Activated CD4-positive, alpha-beta memory T cell treated with anti-CD3 and anti-CD28 coated beads, Interleukin-2, amount 10 ng/mL, durations not matched to agents 7 days and 5 days (primary cell): ENCODE data around the gene OSGEPL1. TPM values are rescaled to one million over a fixed set of nuclear protein-coding genes. Genes with fewer than 3 reads are reported as not detected.

Source experiments
- CTCF ChIA-PET: fragments of 350-600 bp; sonication (Branson Sonifier 250); formaldehyde crosslinking; loops from one replicate; lab custom pipeline; 2021; ENCODE audit warnings: antibody characterized with exemption, inconsistent platforms; lab: Charles Lee
- POLR2A ChIA-PET: fragments of 350-600 bp; sonication (Branson Sonifier 250); formaldehyde crosslinking; loops from one replicate; lab custom pipeline; 2021; ENCODE audit warnings: antibody characterized with exemption; lab: Charles Lee
- DNase-seq: peaks from one replicate; pipeline ENCODE4 v3.0.0-alpha.2; 2020
- H3K27ac Mint-ChIP-seq: one replicate; pipeline ENCODE4 v1.8.0; 2021; ENCODE audit warnings: mild to moderate bottlenecking, mixed read lengths
- H3K27me3 Mint-ChIP-seq: one replicate; pipeline ENCODE4 v1.8.0; 2021; ENCODE audit warnings: mixed read lengths
- H3K36me3 Mint-ChIP-seq: one replicate; pipeline ENCODE4 v1.8.0; 2021; ENCODE audit warnings: low read depth, mixed read lengths
- H3K4me1 Mint-ChIP-seq: one replicate; pipeline ENCODE4 v1.8.0; 2021; ENCODE audit warnings: mixed read lengths
- H3K4me3 Mint-ChIP-seq: one replicate; pipeline ENCODE4 v1.8.0; 2021; ENCODE audit warnings: mild to moderate bottlenecking, mixed read lengths
- H3K9me3 Mint-ChIP-seq: one replicate; pipeline ENCODE4 v1.8.0; 2021; ENCODE audit warnings: mixed read lengths
- total RNA-seq, 2 experiments: library from RNA; stranded (reverse); gene quantifications; one replicate each; pipeline ENCODE4 v1.2.3, GENCODE V29; 2021

Gene OSGEPL1
- total RNA-seq = 1 to 10 TPM; 8.0 TPM

- no peaks in the 10 kb centered on the region for H3K9me3 Mint-ChIP-seq
- peaks cover 17% of the 10 kb centered on the region for H3K4me1 Mint-ChIP-seq
- peak within 1 kb of the TSS; percentile 97 for H3K27ac Mint-ChIP-seq
- H3K4me3 Mint-ChIP-seq = peak within 1 kb of the TSS; percentile 90
- H3K36me3 Mint-ChIP-seq = peaks cover 13% of the 10 kb centered on the region
- ChIA-PET CTCF (interaction anchor here (0.7 to 4.6 kb wide), 31 partner anchors 9 to 913 kb away, joined by 3 to 45 read pairs (median 4); partner anchors contain the start of genes ANKAR, ASNSD1, ORMDL1 and PMS1), POLR2A (interaction anchor here (0.7 to 4.9 kb wide), 19 partner anchors 9 to 1119 kb away, joined by 3 to 104 read pairs (median 5); partner anchors contain the start of genes ANKAR, ASNSD1, INPP1 and NEMP2)
- peak; percentile 93 for DNase-seq
- no peaks in the 10 kb centered on the region for H3K27me3 Mint-ChIP-seq
Measured at GRCh38 chr2:189762551-189763298, at the start of gene OSGEPL1. OSGEPL1 (minus strand) TSS chr2:189762792; CDS start chr2:189761640, 1,152 bp downstream.

- no peak overlapping the region for H3K27ac Mint-ChIP-seq
- no peaks in the 10 kb centered on the region for H3K9me3 Mint-ChIP-seq
- no peak overlapping the region for H3K4me3 Mint-ChIP-seq
- peaks cover 21% of the 10 kb centered on the region for H3K36me3 Mint-ChIP-seq
- peaks cover 5% of the 10 kb centered on the region for H3K4me1 Mint-ChIP-seq
- no peak for DNase-seq
- POLR2A ChIA-PET = interaction anchor here (1.3 kb wide), 1 partner anchor 20 kb away, joined by 3 read pairs; the partner anchor contains the start of genes ORMDL1 and PMS1
- H3K27me3 Mint-ChIP-seq = no peaks in the 10 kb centered on the region
- CTCF ChIA-PET = no interaction called here
Measured at GRCh38 chr2:189803431-189803830, 40.8 kb upstream of the OSGEPL1 start.

- Mint-ChIP-seq H3K27ac (no peak overlapping the region), H3K4me3 (no peak overlapping the region), H3K9me3 (no peaks in the 10 kb centered on the region), H3K36me3 (peaks cover 21% of the 10 kb centered on the region), H3K4me1 (peaks cover 5% of the 10 kb centered on the region), H3K27me3 (no peaks in the 10 kb centered on the region)
- POLR2A ChIA-PET = interaction anchor here (1.3 kb wide), 1 partner anchor 19 kb away, joined by 3 read pairs; the partner anchor contains the start of genes ORMDL1 and PMS1
- CTCF ChIA-PET = no interaction called here
- DNase-seq = no peak
Measured at GRCh38 chr2:189802396-189802912, 39.9 kb upstream of the OSGEPL1 start.

GRCh38 chr2:189799531-189799930 is 36.9 kb upstream of the OSGEPL1 start:
- H3K27ac Mint-ChIP-seq = no peak overlapping the region

GRCh38 chr2:189799030-189799331 is 36.4 kb upstream of the OSGEPL1 start:
- peaks cover 24% of the 10 kb centered on the region for H3K36me3 Mint-ChIP-seq
- peaks cover 5% of the 10 kb centered on the region for H3K4me1 Mint-ChIP-seq
- H3K27me3 Mint-ChIP-seq = no peaks in the 10 kb centered on the region
- ChIA-PET POLR2A (interaction anchor here (0.6 to 1.4 kb wide), 3 partner anchors 10 to 36 kb away, joined by 3 to 4 read pairs (median 4); partner anchors contain the start of gene OSGEPL1), CTCF (interaction anchor here (0.7 to 3.0 kb wide), 15 partner anchors 9 to 474 kb away, joined by 3 to 18 read pairs (median 4); partner anchors contain the start of gene OSGEPL1)
- DNase-seq = no peak
- no peak overlapping the region for H3K4me3 Mint-ChIP-seq
- no peak overlapping the region for H3K27ac Mint-ChIP-seq
- no peaks in the 10 kb centered on the region for H3K9me3 Mint-ChIP-seq

More at GRCh38 chr2:189799531-189799930, 36.9 kb upstream of the OSGEPL1 start:
- Mint-ChIP-seq H3K4me1 (peaks cover 5% of the 10 kb centered on the region), H3K36me3 (peaks cover 24% of the 10 kb centered on the region), H3K4me3 (no peak overlapping the region), H3K9me3 (no peaks in the 10 kb centered on the region), H3K27me3 (no peaks in the 10 kb centered on the region)
- DNase-seq = no peak
- ChIA-PET POLR2A (no interaction called here), CTCF (interaction anchor here (3.0 kb wide), 1 partner anchor 36 kb away, joined by 18 read pairs; the partner anchor contains the start of gene OSGEPL1)

GRCh38 chr2:189798312-189799029 is 35.9 kb upstream of the OSGEPL1 start:
- Mint-ChIP-seq H3K27me3 (no peaks in the 10 kb centered on the region), H3K9me3 (no peaks in the 10 kb centered on the region), H3K27ac (no peak overlapping the region), H3K4me3 (no peak overlapping the region), H3K4me1 (peaks cover 5% of the 10 kb centered on the region), H3K36me3 (peaks cover 27% of the 10 kb centered on the region)
- DNase-seq = no peak
- POLR2A ChIA-PET = interaction anchor here (0.6 to 1.4 kb wide), 4 partner anchors 9 to 36 kb away, joined by 3 to 4 read pairs (median 4); partner anchors contain the start of genes ORMDL1, OSGEPL1 and PMS1
- CTCF ChIA-PET = interaction anchor here (0.7 to 3.0 kb wide), 15 partner anchors 8 to 474 kb away, joined by 3 to 18 read pairs (median 4); partner anchors contain the start of gene OSGEPL1

GRCh38 chr2:189797902-189798301 is 35.3 kb upstream of the OSGEPL1 start:
- ChIA-PET POLR2A (interaction anchor here (1.0 to 1.4 kb wide), 3 partner anchors 9 to 35 kb away, joined by 3 to 4 read pairs (median 4); partner anchors contain the start of genes ORMDL1, OSGEPL1 and PMS1), CTCF (interaction anchor here (1.0 to 3.0 kb wide), 3 partner anchors 23 to 39 kb away, joined by 4 to 18 read pairs (median 8); partner anchors contain the start of gene OSGEPL1)
- DNase-seq = no peak
- Mint-ChIP-seq H3K27ac (no peak overlapping the region), H3K9me3 (no peaks in the 10 kb centered on the region), H3K36me3 (peaks cover 31% of the 10 kb centered on the region), H3K4me1 (peaks cover 7% of the 10 kb centered on the region), H3K4me3 (no peak overlapping the region), H3K27me3 (no peaks in the 10 kb centered on the region)

DNA sequence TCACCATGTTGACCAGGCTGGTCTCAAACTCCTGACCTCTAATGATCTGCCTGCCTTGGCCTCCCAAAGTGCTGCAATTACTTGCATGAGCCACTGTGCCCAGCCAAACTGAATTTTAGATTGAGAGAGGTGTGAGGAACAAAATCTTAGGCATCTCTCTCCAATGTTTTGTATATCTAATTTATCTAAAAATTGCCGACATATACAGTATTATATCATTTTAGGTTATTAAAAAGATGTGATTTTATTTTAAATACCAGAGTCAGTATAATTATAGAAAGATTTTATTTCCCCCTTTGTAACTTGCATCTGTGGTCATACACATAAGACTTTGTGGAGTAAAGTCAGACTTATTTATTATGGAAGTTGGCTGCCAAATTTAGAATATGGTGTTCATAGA is 31.7 kb upstream of the OSGEPL1 start:
- POLR2A ChIA-PET = no interaction called here
- CTCF ChIA-PET = interaction anchor here (1.1 to 1.4 kb wide), 2 partner anchors 10 to 32 kb away, joined by 3 to 4 read pairs; partner anchors contain the start of genes ORMDL1, OSGEPL1 and PMS1
- Mint-ChIP-seq H3K36me3 (peaks cover 25% of the 10 kb centered on the region), H3K27me3 (no peaks in the 10 kb centered on the region), H3K4me1 (peaks cover 21% of the 10 kb centered on the region), H3K27ac (no peak overlapping the region), H3K4me3 (no peak overlapping the region), H3K9me3 (no peaks in the 10 kb centered on the region)
- no peak for DNase-seq

GRCh38 chr2:189791338-189792042 is 28.9 kb upstream of the OSGEPL1 start:
- CTCF ChIA-PET = interaction anchor here (0.7 to 3.6 kb wide), 4 partner anchors 7 to 150 kb away, joined by 3 to 27 read pairs (median 4); partner anchors contain the start of gene OSGEPL1
- no peaks in the 10 kb centered on the region for H3K9me3 Mint-ChIP-seq

DNA sequence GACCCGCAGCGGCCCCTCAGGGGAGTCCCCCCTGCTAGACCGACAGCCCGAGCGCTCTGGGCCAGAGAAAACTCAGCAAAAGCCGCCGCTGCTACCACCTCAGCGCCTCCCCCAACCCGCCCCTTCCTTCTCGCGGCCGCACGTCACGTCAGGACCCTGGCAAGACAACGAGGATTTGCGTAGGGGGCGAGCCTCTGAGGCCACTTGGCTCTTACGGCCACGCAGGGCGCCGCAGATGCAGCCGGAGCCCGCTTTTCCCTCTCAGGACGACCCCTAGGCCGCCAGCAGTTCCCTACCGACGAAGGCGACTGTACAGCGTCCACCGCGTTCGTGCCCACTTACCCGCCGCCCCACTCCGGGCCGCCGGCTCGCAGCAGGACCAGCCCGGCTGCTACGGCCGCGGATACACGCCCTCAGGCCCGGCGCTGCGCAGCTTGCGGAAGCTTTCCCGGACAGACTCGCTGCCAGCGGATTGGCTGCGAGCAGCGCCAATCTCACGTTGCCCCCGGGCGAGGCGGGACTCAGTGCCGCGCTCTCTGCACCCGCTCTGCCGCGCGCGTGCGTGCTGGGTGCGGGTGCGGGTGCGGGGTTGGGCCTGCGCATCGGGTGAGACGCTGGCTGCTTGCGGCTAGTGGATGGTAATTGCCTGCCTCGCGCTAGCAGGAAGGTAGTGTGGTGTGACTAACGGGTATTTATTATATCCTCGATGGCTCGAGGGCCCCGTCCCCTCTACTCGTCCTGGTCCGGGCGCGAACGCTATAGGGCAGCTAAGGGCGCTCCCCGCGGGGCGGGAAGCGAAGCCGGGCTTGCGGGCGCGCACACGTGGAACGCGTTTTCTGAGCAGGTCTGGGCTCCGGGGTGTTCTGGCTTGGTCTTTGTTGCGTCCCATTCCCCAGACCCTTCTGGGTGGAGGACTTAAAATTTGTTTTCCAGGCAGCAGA is 21.6 kb upstream of the OSGEPL1 start, which contains the start of the genes ORMDL1 and PMS1:
TSS of gene ORMDL1 (minus strand) at position 413 of the 941 bp plus-strand sequence. CDS start 1,744 bp downstream, outside the sequence.
TSS of gene PMS1 (plus strand) at position 524 of the 941 bp plus-strand sequence. CDS start 7,360 bp downstream, outside the sequence.
- Mint-ChIP-seq H3K36me3 (peaks cover 64% of the 10 kb centered on the region), H3K4me1 (peaks cover 59% of the 10 kb centered on the region), H3K27me3 (no peaks in the 10 kb centered on the region), H3K27ac (peak within 1 kb of the TSS; percentile 93), H3K9me3 (no peaks in the 10 kb centered on the region), H3K4me3 (peak within 1 kb of the TSS; percentile 93)
- POLR2A ChIA-PET = interaction anchor here (0.6 to 8.8 kb wide), 13 partner anchors 7 to 866 kb away, joined by 3 to 104 read pairs (median 5); partner anchors contain the start of genes ANKAR, OSGEPL1 and WDR75
- DNase-seq = peak; percentile 95
- CTCF ChIA-PET = interaction anchor here (0.9 to 2.3 kb wide), 6 partner anchors 11 to 124 kb away, joined by 3 to 25 read pairs (median 4); partner anchors contain the start of genes ASNSD1 and OSGEPL1

More at GRCh38 chr2:189791338-189792042, 28.9 kb upstream of the OSGEPL1 start:
- Mint-ChIP-seq H3K27ac (peak overlapping the region; percentile 65), H3K27me3 (no peaks in the 10 kb centered on the region), H3K4me3 (peak overlapping the region; percentile 68), H3K36me3 (peaks cover 28% of the 10 kb centered on the region), H3K4me1 (peaks cover 31% of the 10 kb centered on the region)
- POLR2A ChIA-PET = interaction anchor here (0.6 to 1.6 kb wide), 4 partner anchors 8 to 130 kb away, joined by 3 to 6 read pairs (median 4); partner anchors contain the start of gene OSGEPL1
- DNase-seq = peak; percentile 37
